Muscle layer of colon (tissue), 2 donors: ENCODE results near the gene FSIP1.

Experiments
- H3K27ac ChIP-seq: one replicate; pipeline ENCODE4 v1.7.0; 2013; ENCODE audit warnings: low read depth, mild to moderate bottlenecking, low read length, moderate library complexity
- H3K27me3 ChIP-seq, 2 donors: one replicate each; pipeline ENCODE4 v1.7.0; 2013; ENCODE audit warnings: low read length in 2 of 2, mild to moderate bottlenecking in 2 of 2; ENCODE audit not compliant: insufficient read depth in 2 of 2, control insufficient read depth in 1 of 2
- H3K36me3 ChIP-seq: one replicate; pipeline ENCODE4 v1.7.0; 2013; ENCODE audit warnings: mild to moderate bottlenecking, low read length; ENCODE audit not compliant: insufficient read depth
- H3K4me1 ChIP-seq: one replicate; pipeline ENCODE4 v1.7.0; 2013; ENCODE audit warnings: mild to moderate bottlenecking, low read length; ENCODE audit not compliant: insufficient read depth
- H3K4me3 ChIP-seq, 2 donors: one replicate each; pipeline ENCODE4 v1.7.0; 2013; ENCODE audit warnings: low read length in 2 of 2, low read depth in 1 of 2, mild to moderate bottlenecking in 1 of 2, moderate library complexity in 1 of 2
- H3K9ac ChIP-seq: one replicate; pipeline ENCODE4 v1.7.0; 2013; ENCODE audit warnings: low read length
- H3K9me3 ChIP-seq: one replicate; pipeline ENCODE4 v1.7.0; 2013; ENCODE audit warnings: mild to moderate bottlenecking, low read length
- donor health status: abdominal sarcoma.
- donor health status: Adenocarcinoma of cecum.

FSIP1 gene

GRCh38 chr15:39672184-39672583 lies 110.5 kb downstream of the FSIP1 start:
- Histone ChIP-seq H3K27ac (no peak overlapping the region), H3K27me3 (no peaks in the 10 kb centered on the region), H3K4me3 (no peak overlapping the region), H3K9me3 (no peaks in the 10 kb centered on the region), H3K36me3 (no peaks in the 10 kb centered on the region), H3K4me1 (peaks cover 6% of the 10 kb centered on the region), H3K9ac (no peak overlapping the region)

- no peaks in the 10 kb centered on the region for H3K36me3 ChIP-seq
- no peak overlapping the region for H3K27ac ChIP-seq
- no peaks in the 10 kb centered on the region for H3K27me3 ChIP-seq
- H3K4me3 ChIP-seq: no peak overlapping the region
- peaks cover 14% of the 10 kb centered on the region for H3K4me1 ChIP-seq
- H3K9ac ChIP-seq: no peak overlapping the region
- no peaks in the 10 kb centered on the region for H3K9me3 ChIP-seq
Observed at GRCh38 chr15:39670687-39671086, 112.0 kb downstream of the FSIP1 start.

- Histone ChIP-seq H3K36me3 (no peaks in the 10 kb centered on the region), H3K27me3 (no peaks in the 10 kb centered on the region), H3K9me3 (no peaks in the 10 kb centered on the region), H3K9ac (no peak overlapping the region), H3K4me1 (peaks cover 14% of the 10 kb centered on the region), H3K27ac (no peak overlapping the region), H3K4me3 (no peak overlapping the region)
Observed at GRCh38 chr15:39669661-39670060, 113.0 kb downstream of the FSIP1 start.

GRCh38 chr15:39669241-39669640 lies 113.4 kb downstream of the FSIP1 start:
- Histone ChIP-seq H3K27ac (no peak overlapping the region), H3K36me3 (no peaks in the 10 kb centered on the region), H3K4me1 (peaks cover 17% of the 10 kb centered on the region), H3K27me3 (no peaks in the 10 kb centered on the region), H3K9ac (no peak overlapping the region), H3K4me3 (no peak overlapping the region), H3K9me3 (no peaks in the 10 kb centered on the region)

- Histone ChIP-seq H3K4me3 (no peak overlapping the region), H3K36me3 (no peaks in the 10 kb centered on the region), H3K9ac (no peak overlapping the region), H3K9me3 (no peaks in the 10 kb centered on the region), H3K4me1 (peaks cover 25% of the 10 kb centered on the region), H3K27me3 (no peaks in the 10 kb centered on the region), H3K27ac (no peak overlapping the region)
Observed at GRCh38 chr15:39668457-39668856, 114.2 kb downstream of the FSIP1 start.

GRCh38 chr15:39667382-39668127 lies 115.1 kb downstream of the FSIP1 start:
- Histone ChIP-seq H3K27me3 (no peaks in the 10 kb centered on the region), H3K4me3 (no peak overlapping the region), H3K9me3 (no peaks in the 10 kb centered on the region), H3K27ac (no peak overlapping the region), H3K9ac (no peak overlapping the region), H3K4me1 (peaks cover 26% of the 10 kb centered on the region), H3K36me3 (no peaks in the 10 kb centered on the region)

- peaks cover 26% of the 10 kb centered on the region for H3K4me1 ChIP-seq
- H3K27ac ChIP-seq: no peak overlapping the region
- no peak overlapping the region for H3K4me3 ChIP-seq
Observed at GRCh38 chr15:39666677-39667076, 116.0 kb downstream of the FSIP1 start.

GRCh38 chr15:39665629-39666250 lies 116.9 kb downstream of the FSIP1 start:
- H3K4me3 ChIP-seq: no peak overlapping the region
- peaks cover 26% of the 10 kb centered on the region for H3K4me1 ChIP-seq
- no peaks in the 10 kb centered on the region for H3K27me3 ChIP-seq
- H3K9me3 ChIP-seq: no peaks in the 10 kb centered on the region
- H3K9ac ChIP-seq: no peak overlapping the region
- no peaks in the 10 kb centered on the region for H3K36me3 ChIP-seq
- no peak overlapping the region for H3K27ac ChIP-seq

More at GRCh38 chr15:39666677-39667076, 116.0 kb downstream of the FSIP1 start:
- Histone ChIP-seq H3K36me3 (no peaks in the 10 kb centered on the region), H3K9ac (no peak overlapping the region), H3K27me3 (no peaks in the 10 kb centered on the region), H3K9me3 (no peaks in the 10 kb centered on the region)

GRCh38 chr15:39663704-39664250 lies 118.9 kb downstream of the FSIP1 start:
- H3K9me3 ChIP-seq: no peaks in the 10 kb centered on the region
- H3K27me3 ChIP-seq: no peaks in the 10 kb centered on the region
- H3K27ac ChIP-seq: no peak overlapping the region
- peaks cover 25% of the 10 kb centered on the region for H3K4me1 ChIP-seq
- H3K36me3 ChIP-seq: no peaks in the 10 kb centered on the region
- H3K9ac ChIP-seq: no peak overlapping the region
- no peak overlapping the region for H3K4me3 ChIP-seq

- H3K4me3 ChIP-seq: no peak overlapping the region
- H3K4me1 ChIP-seq: peaks cover 17% of the 10 kb centered on the region
- no peaks in the 10 kb centered on the region for H3K36me3 ChIP-seq
- H3K27ac ChIP-seq: no peak overlapping the region
- no peaks in the 10 kb centered on the region for H3K9me3 ChIP-seq
- no peak overlapping the region for H3K9ac ChIP-seq
- H3K27me3 ChIP-seq: no peaks in the 10 kb centered on the region
Observed at GRCh38 chr15:39661776-39662175, 120.9 kb downstream of the FSIP1 start.

GRCh38 chr15:39658740-39659139 lies 123.9 kb downstream of the FSIP1 start:
- Histone ChIP-seq H3K9ac (no peak overlapping the region), H3K4me1 (peaks cover 4% of the 10 kb centered on the region), H3K36me3 (no peaks in the 10 kb centered on the region), H3K27me3 (no peaks in the 10 kb centered on the region), H3K27ac (no peak overlapping the region), H3K4me3 (no peak overlapping the region), H3K9me3 (no peaks in the 10 kb centered on the region)
